H9 (cell line): ENCODE measurements around the gene PTPRC. TPM values are rescaled to one million over a fixed set of nuclear protein-coding genes. Genes with fewer than 3 reads are reported as not detected.

ENCODE experiments used
- DNase-seq: peaks from one replicate; pipeline ENCODE4 v3.0.0-alpha.2; 2017
- H2AFZ ChIP-seq: one replicate; pipeline ENCODE4 v1.6.1; 2013; ENCODE audit warnings: mild to moderate bottlenecking, low read length, control low read depth, moderate library complexity
- H2AK5ac ChIP-seq: 2 replicates; pipeline ENCODE4 v1.6.1; 2013; ENCODE audit warnings: low read length, control low read depth, mixed read lengths; ENCODE audit not compliant: insufficient read length
- H2BK120ac ChIP-seq: one replicate; pipeline ENCODE4 v1.6.1; 2013; ENCODE audit warnings: low read depth, mild to moderate bottlenecking, low read length, control low read depth, inconsistent platforms; ENCODE audit not compliant: poor library complexity, severe bottlenecking
- H2BK12ac ChIP-seq: 2 replicates; pipeline ENCODE4 v1.6.1; 2013; ENCODE audit warnings: low read length, control low read depth, mixed read lengths, low read depth; ENCODE audit not compliant: insufficient read length
- H2BK15ac ChIP-seq: 2 replicates; pipeline ENCODE4 v1.6.1; 2013; ENCODE audit warnings: low read depth, low read length, control low read depth
- H2BK20ac ChIP-seq: one replicate; pipeline ENCODE4 v1.6.1; 2013; ENCODE audit warnings: low read depth, mild to moderate bottlenecking, low read length, control low read depth, inconsistent platforms; ENCODE audit not compliant: poor library complexity, severe bottlenecking
- H2BK5ac ChIP-seq: 2 replicates; pipeline ENCODE4 v1.6.1; 2013; ENCODE audit warnings: low read length, control low read depth, mixed read lengths; ENCODE audit not compliant: insufficient read length
- H3K14ac ChIP-seq: 2 replicates; pipeline ENCODE4 v1.6.1; 2013; ENCODE audit warnings: low read length, control low read depth; ENCODE audit not compliant: insufficient read depth
- H3K18ac ChIP-seq: 2 replicates; pipeline ENCODE4 v1.6.1; 2013; ENCODE audit warnings: low read depth, mild to moderate bottlenecking, mixed read lengths, low read length, control low read depth; ENCODE audit not compliant: insufficient read length
- H3K23ac ChIP-seq: 2 replicates; pipeline ENCODE4 v1.6.1; 2013; ENCODE audit warnings: low read length, control low read depth, mixed read lengths, low read depth; ENCODE audit not compliant: insufficient read length
- H3K23me2 ChIP-seq: 2 replicates; pipeline ENCODE4 v1.6.1; 2013; ENCODE audit warnings: low read depth, mild to moderate bottlenecking, mixed read lengths, low read length, control low read depth; ENCODE audit not compliant: insufficient read length, poor library complexity, severe bottlenecking
- H3K27ac ChIP-seq: 2 replicates; pipeline ENCODE4 v1.5.1; 2013; ENCODE audit warnings: low read length, control low read depth, mixed read lengths, low read depth; ENCODE audit not compliant: insufficient read length
- H3K27me3 ChIP-seq: 2 replicates; pipeline ENCODE4 v1.6.1; 2013; ENCODE audit warnings: low read length, control low read depth, inconsistent platforms; ENCODE audit not compliant: insufficient read depth
- H3K4ac ChIP-seq: 2 replicates; pipeline ENCODE4 v1.6.1; 2013; ENCODE audit warnings: low read depth, mild to moderate bottlenecking, control low read depth, inconsistent platforms, low read length, moderate library complexity
- H3K4me1 ChIP-seq: 2 replicates; pipeline ENCODE4 v1.6.1; 2013; ENCODE audit warnings: low read length, control low read depth, inconsistent platforms; ENCODE audit not compliant: insufficient read depth
- H3K4me2 ChIP-seq: 2 replicates; pipeline ENCODE4 v1.6.1; 2013; ENCODE audit warnings: low read length, control low read depth, mixed read lengths; ENCODE audit not compliant: insufficient read length, insufficient read depth
- H3K56ac ChIP-seq: 2 replicates; pipeline ENCODE4 v1.6.1; 2013; ENCODE audit warnings: low read depth, mild to moderate bottlenecking, mixed read lengths, low read length, control low read depth; ENCODE audit not compliant: insufficient read length
- H3K79me1 ChIP-seq: 2 replicates; pipeline ENCODE4 v1.6.1; 2013; ENCODE audit warnings: low read depth, mild to moderate bottlenecking, moderate library complexity, low read length, control low read depth, inconsistent platforms; ENCODE audit not compliant: insufficient read depth, poor library complexity, severe bottlenecking
- H3K79me2 ChIP-seq: 2 replicates; pipeline ENCODE4 v1.6.1; 2013; ENCODE audit warnings: low read length, control low read depth, inconsistent platforms; ENCODE audit not compliant: insufficient read depth
- H3K9ac ChIP-seq: 2 replicates; pipeline ENCODE4 v1.6.1; 2013; ENCODE audit warnings: low read length, control low read depth, mixed read lengths; ENCODE audit not compliant: insufficient read length; ENCODE audit errors: extremely low read depth
- H3K9me3 ChIP-seq: one replicate; pipeline ENCODE4 v1.6.1; 2013; ENCODE audit warnings: low read depth, low read length, inconsistent platforms; ENCODE audit not compliant: control insufficient read depth
- H3T11ph ChIP-seq: one replicate; pipeline ENCODE4 v1.6.1; 2013; ENCODE audit warnings: mild to moderate bottlenecking, low read length, control low read depth, inconsistent platforms
- H4K20me1 ChIP-seq: one replicate; pipeline ENCODE4 v1.6.1; 2013; ENCODE audit not compliant: control insufficient read depth, insufficient read length, insufficient read depth
- H4K5ac ChIP-seq: 2 replicates; pipeline ENCODE4 v1.6.1; 2013; ENCODE audit warnings: low read depth, mild to moderate bottlenecking, mixed read lengths, low read length, control low read depth; ENCODE audit not compliant: insufficient read length
- H4K8ac ChIP-seq: replicated peaks from 2 replicates; pipeline ENCODE4 v1.6.1; 2013; ENCODE audit warnings: low read length, control low read depth, mixed read lengths, low read depth; ENCODE audit not compliant: insufficient read length
- H4K91ac ChIP-seq: 2 replicates; pipeline ENCODE4 v1.6.1; 2013; ENCODE audit warnings: low read depth, mild to moderate bottlenecking, moderate library complexity, mixed read lengths, low read length, control low read depth; ENCODE audit not compliant: insufficient read length
- H3K27ac Mint-ChIP-seq, 3 experiments: 2 replicates in 2 of 3; 3 replicates in 1 of 3; pipeline ENCODE4 v1.8.0; 2020 to 2021; ENCODE audit warnings: mixed read lengths in 3 of 3, mild to moderate bottlenecking in 1 of 3, moderate library complexity in 1 of 3
- H3K27me3 Mint-ChIP-seq: 2 replicates; pipeline ENCODE4 v1.8.0; 2021; ENCODE audit warnings: low read depth, mild to moderate bottlenecking, moderate library complexity, mixed read lengths
- H3K36me3 Mint-ChIP-seq, 3 experiments: 2 replicates in 2 of 3; 3 replicates in 1 of 3; pipeline ENCODE4 v1.8.0; 2020 to 2021; ENCODE audit warnings: low read depth in 3 of 3, mixed read lengths in 3 of 3; ENCODE audit not compliant: insufficient read depth in 1 of 3
- H3K4me1 Mint-ChIP-seq, 2 experiments: 2 replicates each; pipeline ENCODE4 v1.8.0; 2020; ENCODE audit warnings: mixed read lengths in 2 of 2
- H3K4me3 Mint-ChIP-seq, 2 experiments: 2 replicates in 1 of 2; 3 replicates in 1 of 2; pipeline ENCODE4 v1.8.0; 2020 to 2021; ENCODE audit warnings: mild to moderate bottlenecking in 2 of 2, mixed read lengths in 2 of 2, moderate library complexity in 1 of 2
- H3K9me3 Mint-ChIP-seq, 2 experiments: 2 replicates in 1 of 2; 3 replicates in 1 of 2; pipeline ENCODE4 v1.8.0; 2020; ENCODE audit warnings: mild to moderate bottlenecking in 2 of 2, mixed read lengths in 2 of 2, moderate library complexity in 1 of 2
- WGBS: extraction: QIAGEN DNeasy Blood & Tissue Kit; methylation state at CpG from one replicate; pipeline ENCODE4 v1.1.7; 2013; ENCODE audit warnings: missing lambda C conversion rate, low lambda C conversion rate, mixed read lengths; ENCODE audit not compliant: insufficient read length; ENCODE audit errors: extremely low coverage; 5-methylcytosine and 5-hydroxymethylcytosine counted together
- total RNA-seq: library from RNA; stranded (reverse); gene quantifications from 2 replicates; pipeline ENCODE4 v1.2.1, GENCODE V29; 2021
- TF ChIP-seq, protein P1 (sequence below): fragments of 200-600 bp; sonication (generic); conservative IDR thresholded peaks from 3 replicates; pipeline ENCODE4 v1.8.0; 2021; ENCODE audit warnings: antibody characterized with exemption, mild to moderate bottlenecking

Gene PTPRC
- total RNA-seq, 1 experiment from 2014 or later = not detected

- no peak overlapping the region for H3K4ac ChIP-seq
- no CpG with 5 or more reads among the region's 2 CpGs for WGBS
- no peak overlapping the region for H2BK12ac ChIP-seq
- H3K9me3 ChIP-seq = no peaks in the 10 kb centered on the region
- H3K27me3 Mint-ChIP-seq = no peaks in the 10 kb centered on the region
- H2AFZ ChIP-seq = no peak overlapping the region
- H3K18ac ChIP-seq = no peak overlapping the region
- no peak overlapping the region for H3K23ac ChIP-seq
- H3K56ac ChIP-seq = no peak overlapping the region
- TF ChIP-seq, protein P1, sequence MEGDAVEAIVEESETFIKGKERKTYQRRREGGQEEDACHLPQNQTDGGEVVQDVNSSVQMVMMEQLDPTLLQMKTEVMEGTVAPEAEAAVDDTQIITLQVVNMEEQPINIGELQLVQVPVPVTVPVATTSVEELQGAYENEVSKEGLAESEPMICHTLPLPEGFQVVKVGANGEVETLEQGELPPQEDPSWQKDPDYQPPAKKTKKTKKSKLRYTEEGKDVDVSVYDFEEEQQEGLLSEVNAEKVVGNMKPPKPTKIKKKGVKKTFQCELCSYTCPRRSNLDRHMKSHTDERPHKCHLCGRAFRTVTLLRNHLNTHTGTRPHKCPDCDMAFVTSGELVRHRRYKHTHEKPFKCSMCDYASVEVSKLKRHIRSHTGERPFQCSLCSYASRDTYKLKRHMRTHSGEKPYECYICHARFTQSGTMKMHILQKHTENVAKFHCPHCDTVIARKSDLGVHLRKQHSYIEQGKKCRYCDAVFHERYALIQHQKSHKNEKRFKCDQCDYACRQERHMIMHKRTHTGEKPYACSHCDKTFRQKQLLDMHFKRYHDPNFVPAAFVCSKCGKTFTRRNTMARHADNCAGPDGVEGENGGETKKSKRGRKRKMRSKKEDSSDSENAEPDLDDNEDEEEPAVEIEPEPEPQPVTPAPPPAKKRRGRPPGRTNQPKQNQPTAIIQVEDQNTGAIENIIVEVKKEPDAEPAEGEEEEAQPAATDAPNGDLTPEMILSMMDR = no peak
- H2AK5ac ChIP-seq = no peak overlapping the region
- no peaks in the 10 kb centered on the region for H3K9me3 Mint-ChIP-seq
- H3K14ac ChIP-seq = no peak overlapping the region
- no peak overlapping the region for H2BK120ac ChIP-seq
- H2BK20ac ChIP-seq = no peak overlapping the region
- no peak overlapping the region for H3K27ac ChIP-seq
- no peak overlapping the region for H4K5ac ChIP-seq
- H3K4me3 Mint-ChIP-seq = no peak overlapping the region
- H3K4me1 ChIP-seq = peaks cover 2% of the 10 kb centered on the region; the same call in 1 of the 2 replicates
- no peaks in the 10 kb centered on the region for H3K27me3 ChIP-seq
- H3K23me2 ChIP-seq = no peaks in the 10 kb centered on the region
- no peaks in the 10 kb centered on the region for H4K20me1 ChIP-seq
- no peak for DNase-seq
- H2BK15ac ChIP-seq = no peak overlapping the region
- no peak overlapping the region for H3K9ac ChIP-seq
- H3K36me3 Mint-ChIP-seq = no peaks in the 10 kb centered on the region
- no peak overlapping the region for H4K8ac ChIP-seq
- no peak overlapping the region for H4K91ac ChIP-seq
- no peak overlapping the region for H2BK5ac ChIP-seq
- H3K4me1 Mint-ChIP-seq = peaks cover 15 to 16% of the 10 kb centered on the region in 2 experiments
- no peak overlapping the region for H3K4me2 ChIP-seq
- no peak overlapping the region for H3K27ac Mint-ChIP-seq
- no peak overlapping the region for H3T11ph ChIP-seq
- H3K79me1 ChIP-seq = no peaks in the 10 kb centered on the region
- H3K79me2 ChIP-seq = no peaks in the 10 kb centered on the region
Measured at GRCh38 chr1:198607714-198608113, 31.1 kb upstream of the PTPRC start.
